OCI-LY1 (cell line): ENCODE results near the gene PRR18.

Experiments used
- H2AFZ ChIP-seq: fragments of 200-600 bp; sonication (generic), shearing (Covaris generic); 2 replicates; pipeline ENCODE4 v1.6.0; 2014; ENCODE audit warnings: antibody characterized with exemption, mild to moderate bottlenecking, low read length
- H3F3A ChIP-seq: fragments of 200-600 bp; sonication (generic), shearing (Covaris generic); 2 replicates; pipeline ENCODE4 v1.6.0; 2014; ENCODE audit warnings: mild to moderate bottlenecking, antibody characterized with exemption, low read length, moderate library complexity; ENCODE audit not compliant: insufficient read depth
- H3K27ac ChIP-seq: fragments of 200-600 bp; sonication (generic); 2 replicates; pipeline ENCODE4 v1.5.1; 2014; ENCODE audit warnings: low read length, mixed run types, mild to moderate bottlenecking, low read depth; ENCODE audit not compliant: poor library complexity, severe bottlenecking
- H3K27me3 ChIP-seq: fragments of 200-600 bp; sonication (generic); 2 replicates; pipeline ENCODE4 v1.6.0; 2014; ENCODE audit warnings: antibody characterized with exemption, mild to moderate bottlenecking, low read length, moderate library complexity; ENCODE audit not compliant: insufficient read depth
- H3K36me3 ChIP-seq: fragments of 200-600 bp; sonication (generic); 2 replicates; pipeline ENCODE4 v1.6.1; 2014; ENCODE audit warnings: mild to moderate bottlenecking, antibody characterized with exemption, low read length, moderate library complexity, mixed read lengths; ENCODE audit not compliant: insufficient read depth
- H3K4me1 ChIP-seq: fragments of 200-600 bp; sonication (generic); 2 replicates; pipeline ENCODE4 v1.5.1; 2014; ENCODE audit warnings: mild to moderate bottlenecking, low read length, moderate library complexity; ENCODE audit not compliant: insufficient read depth, severe bottlenecking
- H3K4me2 ChIP-seq: fragments of 200-600 bp; sonication (generic), shearing (Covaris generic); 2 replicates; pipeline ENCODE4 v1.6.1; 2014; ENCODE audit warnings: low read length
- H3K4me3 ChIP-seq: fragments of 200-600 bp; sonication (generic); 2 replicates; pipeline ENCODE4 v1.5.1; 2014; ENCODE audit warnings: low read length, low read depth, mild to moderate bottlenecking, mixed read lengths; ENCODE audit not compliant: poor library complexity, severe bottlenecking
- H3K79me2 ChIP-seq: fragments of 200-600 bp; shearing (Covaris generic); 2 replicates; pipeline ENCODE4 v1.6.1; 2016; ENCODE audit warnings: mixed run types, low read length, mixed read lengths; ENCODE audit not compliant: insufficient read depth
- H3K9ac ChIP-seq: fragments of 200-600 bp; sonication (generic), shearing (Covaris generic); 2 replicates; pipeline ENCODE4 v1.6.1; 2014; ENCODE audit warnings: mild to moderate bottlenecking, low read length, mixed read lengths
- H3K9me2 ChIP-seq: fragments of 200-600 bp; sonication (generic), shearing (Covaris generic); 2 replicates; pipeline ENCODE4 v1.6.1; 2014; ENCODE audit warnings: low read depth, mild to moderate bottlenecking, low read length, mixed read lengths
- H3K9me3 ChIP-seq: fragments of 200-600 bp; shearing (Covaris generic); 2 replicates; pipeline ENCODE4 v1.6.1; 2014; ENCODE audit warnings: low read length, mixed read lengths
- H4K20me1 ChIP-seq: fragments of 200-600 bp; sonication (generic), shearing (Covaris generic); 2 replicates; pipeline ENCODE4 v1.6.0; 2016; ENCODE audit warnings: mild to moderate bottlenecking, low read length; ENCODE audit not compliant: insufficient read depth
- EZH2 ChIP-seq: fragments of 200-600 bp; sonication (generic), shearing (Covaris generic); IDR thresholded peaks from 2 replicates; pipeline ENCODE4 v1.8.0; 2017; ENCODE audit warnings: borderline replicate concordance, mixed run types, mild to moderate bottlenecking, antibody characterized with exemption, low read length, moderate library complexity, mixed read lengths
- TF ChIP-seq, protein P1 (sequence below): fragments of 200-600 bp; sonication (generic), shearing (Covaris generic); IDR thresholded peaks from 2 replicates; pipeline ENCODE4 v1.5.1; 2017; ENCODE audit warnings: mild to moderate bottlenecking, antibody characterized with exemption, low read length, moderate library complexity, mixed read lengths

PRR18 gene

DNA sequence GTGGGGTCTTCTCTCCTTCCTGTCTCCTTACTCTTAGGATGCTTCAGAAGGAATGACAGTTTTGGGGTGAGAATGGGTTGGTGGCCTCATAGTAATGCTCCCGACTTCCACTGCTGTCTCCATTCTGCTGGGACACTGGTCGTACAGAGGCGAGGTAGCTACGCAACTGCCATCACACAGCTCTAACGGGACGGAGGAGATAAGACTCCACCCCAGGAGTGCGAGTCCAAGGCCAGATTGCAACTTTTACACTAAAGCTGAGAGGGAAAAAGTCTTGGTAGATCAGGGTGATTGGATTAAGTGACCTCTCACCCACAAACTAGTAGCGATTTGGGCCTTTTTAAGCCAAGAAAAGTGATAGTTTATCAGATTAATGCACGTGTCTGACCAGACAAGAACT is 1.8 kb upstream of the PRR18 start:
- H3K27me3 ChIP-seq: peaks cover 8% of the 10 kb centered on the region; the same call in 1 of the 2 replicates
- H2AFZ ChIP-seq: no peak overlapping the region
- no peak overlapping the region for H3K4me3 ChIP-seq
- H3K9ac ChIP-seq: no peak overlapping the region
- no peak overlapping the region for H3K4me2 ChIP-seq
- H3K79me2 ChIP-seq: no peaks in the 10 kb centered on the region
- no peaks in the 10 kb centered on the region for H3F3A ChIP-seq
- no peak overlapping the region for H3K27ac ChIP-seq
- H3K4me1 ChIP-seq: no peaks in the 10 kb centered on the region
- TF ChIP-seq EZH2: no peak
- no peaks in the 10 kb centered on the region for H3K36me3 ChIP-seq
- no peaks in the 10 kb centered on the region for H3K9me3 ChIP-seq
- no peaks in the 10 kb centered on the region for H4K20me1 ChIP-seq
- H3K9me2 ChIP-seq: no peaks in the 10 kb centered on the region

DNA sequence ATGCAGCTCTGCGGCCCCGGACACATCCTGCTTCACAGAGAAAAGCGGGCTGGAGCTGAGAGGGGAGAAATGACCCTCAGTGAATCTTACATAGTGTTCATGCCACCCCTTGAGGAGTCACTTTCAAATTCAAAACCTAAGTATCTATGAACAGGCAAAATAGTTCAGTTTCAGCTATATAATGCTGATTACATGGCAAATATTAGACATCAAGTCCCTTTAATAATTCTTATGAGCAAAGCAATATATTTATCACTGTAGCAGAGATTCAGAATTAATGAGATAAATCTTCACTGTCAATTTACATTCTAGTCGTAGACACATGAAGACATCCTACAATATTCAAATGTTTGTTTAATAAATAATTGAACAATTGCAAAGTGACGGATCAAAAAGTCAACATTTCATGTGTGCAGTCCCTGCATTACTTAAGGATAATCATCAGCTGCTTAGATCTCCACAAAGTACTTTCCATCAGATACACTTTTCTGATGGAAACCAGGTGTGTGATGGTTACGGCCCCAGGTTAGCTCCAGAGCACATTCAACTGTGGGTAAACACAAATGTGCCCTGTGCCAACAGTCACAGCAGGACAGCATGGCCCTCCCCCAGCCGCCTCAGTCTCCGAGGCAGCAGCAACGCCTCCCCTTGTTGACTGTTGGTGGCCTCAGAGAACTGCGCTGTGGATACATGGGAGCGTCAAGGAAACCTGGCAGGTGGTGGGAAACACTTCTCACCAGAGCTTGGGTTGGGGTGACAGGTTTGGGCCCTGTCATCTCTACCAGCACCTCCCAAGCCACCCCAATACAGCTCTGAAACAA is 787 bp upstream of the PRR18 start:
- H4K20me1 ChIP-seq: no peaks in the 10 kb centered on the region
- no peaks in the 10 kb centered on the region for H3K9me3 ChIP-seq
- H3K36me3 ChIP-seq: no peaks in the 10 kb centered on the region
- H3F3A ChIP-seq: no peaks in the 10 kb centered on the region
- H3K4me1 ChIP-seq: no peaks in the 10 kb centered on the region
- H3K4me2 ChIP-seq: peak overlapping the region; percentile 36; the same call in 1 of the 2 replicates
- H2AFZ ChIP-seq: no peak overlapping the region
- H3K4me3 ChIP-seq: no peak overlapping the region
- no peaks in the 10 kb centered on the region for H3K9me2 ChIP-seq
- no peak overlapping the region for H3K9ac ChIP-seq
- peaks cover 8% of the 10 kb centered on the region; the same call in 1 of the 2 replicates for H3K27me3 ChIP-seq
- no peaks in the 10 kb centered on the region for H3K79me2 ChIP-seq
- TF ChIP-seq EZH2: no peak
- no peak overlapping the region for H3K27ac ChIP-seq

DNA sequence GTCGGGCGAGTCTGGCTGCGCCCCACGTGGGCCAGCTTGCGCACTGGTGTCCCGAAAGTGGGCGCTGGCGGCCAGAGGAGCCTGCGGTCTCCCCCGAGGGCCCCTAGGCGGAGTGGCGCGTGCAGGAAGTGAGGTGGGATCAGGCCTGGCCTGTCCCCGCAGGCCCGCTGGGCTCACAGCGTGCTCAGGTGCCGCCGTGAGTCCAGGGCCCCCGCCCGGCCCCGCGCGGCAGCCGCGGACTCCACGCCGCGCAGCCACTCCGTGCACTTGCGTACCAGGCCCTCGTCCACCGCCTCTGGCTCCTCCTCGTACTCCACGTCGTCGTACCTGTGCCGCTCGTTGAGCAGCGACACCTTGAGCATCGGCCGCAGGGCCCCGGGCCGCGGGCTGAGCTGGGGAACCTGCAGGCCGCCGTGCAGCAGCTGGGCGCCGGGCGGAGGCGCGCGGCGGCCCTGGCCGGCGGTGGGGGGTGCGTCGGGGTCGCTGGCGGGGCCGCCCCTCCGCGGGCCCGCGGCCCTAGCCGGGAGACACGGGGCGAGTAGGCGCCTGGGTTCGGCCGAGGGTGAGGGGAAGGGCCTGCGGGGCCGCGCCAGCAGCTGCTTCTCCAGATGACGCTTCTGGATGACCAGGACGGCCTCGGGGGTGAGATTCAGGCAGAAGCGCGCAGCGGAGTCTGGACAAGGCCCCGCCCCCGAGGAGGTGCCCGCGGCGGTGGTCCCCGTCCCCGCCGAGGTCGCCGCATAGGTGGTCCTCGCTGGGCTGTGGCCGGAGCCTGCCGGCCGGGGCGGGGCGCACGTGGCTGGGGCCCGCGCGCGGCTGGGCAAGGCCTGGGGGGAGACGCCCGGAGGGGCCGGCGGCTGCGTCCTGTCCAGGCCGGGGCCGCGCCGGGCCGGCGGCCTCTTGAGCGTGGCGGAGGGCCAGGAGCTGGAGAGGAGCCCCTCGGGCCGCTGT is 835 bp downstream of the PRR18 start:
- Histone ChIP-seq H3K79me2 (no peaks in the 10 kb centered on the region), H3K4me1 (no peaks in the 10 kb centered on the region), H3K27ac (no peak overlapping the region), H3K36me3 (no peaks in the 10 kb centered on the region), H3K9me2 (no peaks in the 10 kb centered on the region), H4K20me1 (no peaks in the 10 kb centered on the region), H3K9me3 (no peaks in the 10 kb centered on the region), H3K9ac (no peak overlapping the region), H3K27me3 (peaks cover 8% of the 10 kb centered on the region; the same call in 1 of the 2 replicates), H3K4me3 (no peak overlapping the region), H3F3A (no peaks in the 10 kb centered on the region), H2AFZ (no peak overlapping the region), H3K4me2 (no peak overlapping the region)
- TF ChIP-seq EZH2: no peak
- TF ChIP-seq, protein P1, sequence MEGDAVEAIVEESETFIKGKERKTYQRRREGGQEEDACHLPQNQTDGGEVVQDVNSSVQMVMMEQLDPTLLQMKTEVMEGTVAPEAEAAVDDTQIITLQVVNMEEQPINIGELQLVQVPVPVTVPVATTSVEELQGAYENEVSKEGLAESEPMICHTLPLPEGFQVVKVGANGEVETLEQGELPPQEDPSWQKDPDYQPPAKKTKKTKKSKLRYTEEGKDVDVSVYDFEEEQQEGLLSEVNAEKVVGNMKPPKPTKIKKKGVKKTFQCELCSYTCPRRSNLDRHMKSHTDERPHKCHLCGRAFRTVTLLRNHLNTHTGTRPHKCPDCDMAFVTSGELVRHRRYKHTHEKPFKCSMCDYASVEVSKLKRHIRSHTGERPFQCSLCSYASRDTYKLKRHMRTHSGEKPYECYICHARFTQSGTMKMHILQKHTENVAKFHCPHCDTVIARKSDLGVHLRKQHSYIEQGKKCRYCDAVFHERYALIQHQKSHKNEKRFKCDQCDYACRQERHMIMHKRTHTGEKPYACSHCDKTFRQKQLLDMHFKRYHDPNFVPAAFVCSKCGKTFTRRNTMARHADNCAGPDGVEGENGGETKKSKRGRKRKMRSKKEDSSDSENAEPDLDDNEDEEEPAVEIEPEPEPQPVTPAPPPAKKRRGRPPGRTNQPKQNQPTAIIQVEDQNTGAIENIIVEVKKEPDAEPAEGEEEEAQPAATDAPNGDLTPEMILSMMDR: no peak

DNA sequence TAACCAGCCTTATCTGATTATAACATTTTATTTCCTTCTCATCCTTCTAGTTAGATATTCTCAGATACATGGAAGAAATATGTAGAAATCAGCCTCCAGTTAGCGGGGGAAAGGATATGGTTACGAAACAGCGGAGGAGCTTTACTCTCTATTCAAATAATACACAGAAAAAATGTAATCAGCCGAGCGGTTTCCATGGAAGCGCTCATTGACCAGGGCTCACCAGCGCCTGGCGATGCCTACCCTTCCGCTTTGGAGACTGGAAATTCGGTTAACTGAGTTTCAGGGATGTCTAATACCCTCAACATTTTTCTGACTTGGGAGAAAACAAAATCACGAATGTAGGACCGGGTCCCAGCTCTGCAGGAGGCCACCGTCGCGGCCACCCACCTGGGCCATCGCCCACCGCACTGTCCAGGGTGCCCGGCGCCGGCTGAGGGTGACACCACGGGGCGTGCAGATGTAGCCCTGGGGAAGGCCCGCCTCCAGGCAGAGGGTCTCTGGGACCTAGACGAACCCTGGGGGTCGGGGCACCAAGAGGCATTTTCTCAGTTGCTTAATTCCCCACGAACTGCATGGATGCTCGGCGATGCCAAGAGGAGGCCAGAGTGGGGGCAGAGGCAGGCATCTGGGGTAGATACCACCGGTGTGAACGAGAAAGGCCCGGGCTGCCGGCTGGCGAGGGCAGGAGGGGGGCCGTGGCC is 1.7 kb downstream of the PRR18 start:
- H3K27ac ChIP-seq: no peak overlapping the region
- no peak overlapping the region for H3K4me3 ChIP-seq
- H3K36me3 ChIP-seq: no peaks in the 10 kb centered on the region
- H3K79me2 ChIP-seq: no peaks in the 10 kb centered on the region
- no peaks in the 10 kb centered on the region for H3K4me1 ChIP-seq
- no peaks in the 10 kb centered on the region for H4K20me1 ChIP-seq
- no peak overlapping the region for H2AFZ ChIP-seq
- H3K9me3 ChIP-seq: no peaks in the 10 kb centered on the region
- no peaks in the 10 kb centered on the region for H3F3A ChIP-seq
- TF ChIP-seq, protein P1: no peak
- no peak for TF ChIP-seq EZH2
- H3K27me3 ChIP-seq: peaks cover 8% of the 10 kb centered on the region; the same call in 1 of the 2 replicates
- H3K4me2 ChIP-seq: no peak overlapping the region
- no peak overlapping the region for H3K9ac ChIP-seq
- no peaks in the 10 kb centered on the region for H3K9me2 ChIP-seq
